Transverse colon (tissue), 4 donors: ENCODE measurements around the gene SPCS3. TPM values are rescaled to one million over a fixed set of nuclear protein-coding genes. Genes with fewer than 3 reads are reported as not detected.

Source experiments
- DNase-seq: peaks from one replicate; pipeline ENCODE4 v3.0.0-alpha.2; 2019
- H3K27ac ChIP-seq, 4 donors: fragments of 200-600 bp; sonication (generic); 2 replicates each; pipeline ENCODE4 v1.5.1; 2016 to 2018; ENCODE audit warnings: inconsistent platforms in 4 of 4
- H3K27me3 ChIP-seq: fragments of 200-600 bp; sonication (generic); 2 replicates; pipeline ENCODE4 v1.5.1; 2017; ENCODE audit warnings: inconsistent platforms
- H3K36me3 ChIP-seq, 4 donors: fragments of 200-600 bp; sonication (generic); 2 replicates each; pipeline ENCODE4 v1.5.1; 2017 to 2019; ENCODE audit warnings: inconsistent platforms in 4 of 4
- H3K4me1 ChIP-seq, 4 donors: fragments of 200-600 bp; sonication (generic); 2 replicates each; pipeline ENCODE4 v1.5.1; 2017 to 2020; ENCODE audit warnings: inconsistent platforms in 4 of 4
- H3K4me3 ChIP-seq, 4 donors: fragments of 200-600 bp; sonication (generic); 1 replicate in 1 of 4; 2 replicates in 3 of 4; pipeline versions ENCODE4 v1.5.1 to v1.6.1; 2017 to 2019; ENCODE audit warnings: inconsistent platforms in 4 of 4
- H3K9me3 ChIP-seq, 2 donors: fragments of 200-600 bp; sonication (generic); 2 replicates each; pipeline ENCODE4 v1.5.1; 2017 to 2019; ENCODE audit warnings: inconsistent platforms in 2 of 2
- EP300 ChIP-seq: sonication (generic); formaldehyde crosslinking; IDR thresholded peaks from one replicate; pipeline ENCODE4 v1.6.1; 2017; ENCODE audit warnings: antibody characterized with exemption, low read depth
- POLR2A ChIP-seq: fragments of 450-650 bp; IDR thresholded peaks from one replicate; pipeline ENCODE4 v1.6.1; 2016; ENCODE audit warnings: antibody characterized with exemption, mild to moderate bottlenecking, moderate library complexity
- POLR2AphosphoS5 ChIP-seq, 3 donors: sonication (generic); formaldehyde crosslinking; IDR thresholded peaks; one replicate each; pipeline ENCODE4 v1.6.1; 2016; ENCODE audit warnings: antibody characterized with exemption in 3 of 3
- WGBS, 2 donors: methylation state at CpG; one replicate each; pipeline ENCODE4 v1.1.5; 2018; ENCODE audit warnings: low coverage in 1 of 2; 5-methylcytosine and 5-hydroxymethylcytosine counted together
- in situ Hi-C, 4 donors: fragments of 200-750 bp; cut with MboI; loops; one replicate each; pipeline versions ENCODE4 v1.15.0 to v1.15.1; 2017; ENCODE audit warnings: low sequenced_read_pairs in 3 of 4, low pct_ligation_motif_present in 1 of 4, low pct_unique_long_range_greater_than_20kb in 1 of 4
- intact Hi-C: fragments of 100-400 bp; cut with DNase I; formaldehyde crosslinking; loops from one replicate; pipeline ENCODE4 v1.15.1; 2023; ENCODE audit warnings: low total_unique reads
- total RNA-seq, 4 donors: library from RNA; depleted of rRNA; stranded (reverse); fragments of >200 nt; gene quantifications; one replicate each; pipeline ENCODE4 v1.1.0, GENCODE V29; 2016
- TF ChIP-seq, protein P1 (sequence below), 5 experiments: fragments of 200-600 bp in 3 of 5; fragments of 450-650 bp in 2 of 5; sonication (generic) in 3 of 5; IDR thresholded peaks; 1 replicate in 2 of 5; 2 replicates in 3 of 5; pipeline ENCODE4 v1.5.1; 2016 to 2017; ENCODE audit warnings: antibody characterized with exemption in 5 of 5, inconsistent platforms in 3 of 5, mild to moderate bottlenecking in 2 of 5, moderate library complexity in 1 of 5

Gene SPCS3
- total RNA-seq, 4 donors from 2014 or later: 23.2 to 77.8 (median 33.8) TPM

DNA sequence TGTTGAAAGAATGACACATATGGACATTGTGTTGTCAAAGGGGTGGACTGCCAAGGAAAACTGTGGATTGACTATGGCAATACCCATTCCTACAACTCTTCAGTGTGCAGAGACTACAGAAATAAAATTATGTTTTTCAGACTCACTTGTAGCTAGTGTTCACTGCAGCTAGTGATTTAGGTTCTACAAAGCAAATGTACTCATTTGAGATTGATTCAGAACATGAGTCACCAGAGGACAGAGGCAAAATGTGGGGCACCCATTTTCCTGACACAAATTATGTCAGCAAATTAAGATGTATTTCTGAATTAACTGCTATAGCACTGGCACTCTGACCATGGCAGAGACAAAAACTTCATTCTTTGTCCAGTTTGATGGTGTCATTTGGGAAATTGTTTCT is 40.7 kb downstream of the SPCS3 start:
- Histone ChIP-seq H3K27ac (no peak overlapping the region), H3K36me3 (no peaks in the 10 kb centered on the region), H3K4me1 (no peaks in the 10 kb centered on the region), H3K27me3 (no peaks in the 10 kb centered on the region), H3K9me3 (no peaks in the 10 kb centered on the region), H3K4me3 (no peak overlapping the region)
- no peak for DNase-seq
- in situ Hi-C loops: no loop called here
- TF ChIP-seq EP300: no peak
- TF ChIP-seq, protein P1, sequence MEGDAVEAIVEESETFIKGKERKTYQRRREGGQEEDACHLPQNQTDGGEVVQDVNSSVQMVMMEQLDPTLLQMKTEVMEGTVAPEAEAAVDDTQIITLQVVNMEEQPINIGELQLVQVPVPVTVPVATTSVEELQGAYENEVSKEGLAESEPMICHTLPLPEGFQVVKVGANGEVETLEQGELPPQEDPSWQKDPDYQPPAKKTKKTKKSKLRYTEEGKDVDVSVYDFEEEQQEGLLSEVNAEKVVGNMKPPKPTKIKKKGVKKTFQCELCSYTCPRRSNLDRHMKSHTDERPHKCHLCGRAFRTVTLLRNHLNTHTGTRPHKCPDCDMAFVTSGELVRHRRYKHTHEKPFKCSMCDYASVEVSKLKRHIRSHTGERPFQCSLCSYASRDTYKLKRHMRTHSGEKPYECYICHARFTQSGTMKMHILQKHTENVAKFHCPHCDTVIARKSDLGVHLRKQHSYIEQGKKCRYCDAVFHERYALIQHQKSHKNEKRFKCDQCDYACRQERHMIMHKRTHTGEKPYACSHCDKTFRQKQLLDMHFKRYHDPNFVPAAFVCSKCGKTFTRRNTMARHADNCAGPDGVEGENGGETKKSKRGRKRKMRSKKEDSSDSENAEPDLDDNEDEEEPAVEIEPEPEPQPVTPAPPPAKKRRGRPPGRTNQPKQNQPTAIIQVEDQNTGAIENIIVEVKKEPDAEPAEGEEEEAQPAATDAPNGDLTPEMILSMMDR (IDR thresholded peaks at IDR 0.05): no peak
- TF ChIP-seq POLR2AphosphoS5 (IDR thresholded peaks at IDR 0.05): no peak
- TF ChIP-seq POLR2A: no peak
- intact Hi-C loops: no loop called here

DNA sequence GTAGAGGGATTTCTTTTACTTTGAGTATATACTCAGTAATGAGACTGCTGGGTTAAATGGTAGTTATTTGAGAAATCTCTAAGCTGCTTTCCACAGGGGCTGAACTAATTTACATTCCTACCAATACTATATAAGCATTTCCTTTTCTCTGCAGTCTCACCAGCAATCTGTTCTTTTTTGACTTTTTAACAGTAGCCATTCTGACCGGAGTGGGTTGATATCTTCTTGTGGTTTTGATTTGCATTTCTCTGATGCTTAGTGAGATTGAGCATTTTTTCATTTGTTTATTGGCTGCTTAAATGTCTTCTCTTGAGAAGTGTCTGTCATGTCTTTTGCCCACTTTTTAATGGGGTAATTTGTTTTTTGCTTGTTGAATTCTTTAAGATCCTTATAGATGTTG is 43.3 kb downstream of the SPCS3 start:
- Histone ChIP-seq H3K27ac (no peak overlapping the region), H3K36me3 (no peaks in the 10 kb centered on the region), H3K4me3 (no peak overlapping the region), H3K4me1 (no peaks in the 10 kb centered on the region), H3K9me3 (peaks cover 0 to 8% of the 10 kb centered on the region in 2 donors), H3K27me3 (no peaks in the 10 kb centered on the region)
- no peak for DNase-seq
- in situ Hi-C loops: no loop called here
- 82 to 86% methylated on average over 1 of the region's 1 CpG for WGBS, 2 donors
- intact Hi-C loops: no loop called here
- TF ChIP-seq POLR2A (no peak), POLR2AphosphoS5 (IDR thresholded peaks at IDR 0.05) (no peak), EP300 (no peak)
- TF ChIP-seq, protein P1 (IDR thresholded peaks at IDR 0.05): no peak

DNA sequence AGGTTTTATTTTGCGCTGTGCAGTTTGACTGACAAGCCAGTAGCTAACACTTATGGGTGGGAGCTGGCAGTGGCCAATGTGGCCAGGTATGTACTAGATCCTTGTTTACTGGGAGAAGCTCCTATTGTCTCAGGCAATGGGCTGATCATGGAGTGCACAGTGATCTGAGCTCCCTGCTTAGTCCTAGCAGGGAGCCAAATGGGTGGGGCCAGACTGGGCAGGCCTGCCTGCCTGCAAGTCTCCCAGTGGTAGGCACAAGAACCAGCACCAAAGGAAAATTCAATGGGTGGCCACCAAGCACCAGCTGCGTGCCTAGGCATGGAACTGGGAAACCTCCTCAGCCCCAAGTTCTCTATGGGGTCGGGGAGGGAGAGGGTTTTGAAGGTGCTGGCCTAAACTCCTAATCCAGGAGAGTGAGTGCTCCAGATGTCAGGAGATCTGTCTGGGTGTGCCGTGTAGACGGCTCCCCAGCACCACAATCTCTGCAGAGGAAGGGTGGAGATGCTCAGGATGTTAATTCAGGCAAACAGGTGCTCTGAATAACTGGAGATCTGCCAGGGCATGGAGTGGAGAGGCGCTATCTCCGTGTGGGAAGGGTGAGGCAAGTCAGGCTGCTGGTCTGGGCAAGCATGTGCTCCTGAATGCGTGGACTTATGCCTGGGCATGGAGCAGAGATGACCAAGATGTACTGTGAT is 48.2 kb downstream of the SPCS3 start:
- H3K27me3 ChIP-seq: no peaks in the 10 kb centered on the region
- intact Hi-C loops: no loop called here

DNA sequence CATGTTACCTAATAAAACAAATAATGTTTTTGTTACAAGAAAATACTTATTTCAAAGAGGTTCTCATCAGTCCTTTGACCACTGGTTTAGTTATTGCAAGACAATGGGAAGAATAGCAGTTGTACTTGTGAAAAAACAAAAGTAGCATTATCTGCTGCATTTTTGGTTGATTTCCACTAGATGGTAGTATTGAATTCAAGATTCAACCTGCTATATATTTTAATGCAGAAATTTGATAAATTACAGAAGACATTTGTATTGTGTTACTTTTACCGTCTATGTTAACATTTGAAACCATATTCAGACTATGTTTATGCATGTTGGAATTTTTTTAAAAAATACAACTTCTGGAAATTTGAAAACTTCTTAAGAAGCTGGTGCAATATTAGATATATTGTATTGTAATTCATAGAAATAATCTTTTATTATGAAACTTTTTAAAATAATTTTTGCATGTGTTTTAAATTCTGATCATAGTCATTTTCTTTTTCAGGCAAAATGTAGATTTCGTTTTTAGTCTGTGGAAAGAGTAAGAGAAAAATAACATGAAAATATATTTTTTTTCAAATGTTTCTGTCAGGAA is 56.4 kb downstream of the SPCS3 start:
- DNase-seq: no peak
- Histone ChIP-seq H3K4me1 (no peaks in the 10 kb centered on the region), H3K9me3 (no peaks in the 10 kb centered on the region), H3K27me3 (no peaks in the 10 kb centered on the region), H3K27ac (no peak overlapping the region), H3K36me3 (no peaks in the 10 kb centered on the region), H3K4me3 (no peak overlapping the region)
- WGBS, 2 donors: 7% methylated on average over 2 of the region's 2 CpGs
- intact Hi-C loops: no loop called here
- in situ Hi-C loops: loop anchor here in 3 of 4 donors (10.0 to 25.0 kb wide), 3 partner anchors 659 to 669 kb away; no protein-coding TSS in a partner anchor
- TF ChIP-seq, protein P1 (IDR thresholded peaks at IDR 0.05): peak in 4 of 5 experiments; percentile 17 to 42 (median 32)
- TF ChIP-seq EP300 (no peak), POLR2AphosphoS5 (IDR thresholded peaks at IDR 0.05) (no peak), POLR2A (no peak)

More for the DNA sequence above, 48.2 kb downstream of the SPCS3 start:
- Histone ChIP-seq H3K4me1 (no peaks in the 10 kb centered on the region), H3K4me3 (no peak overlapping the region), H3K9me3 (peaks cover 0 to 8% of the 10 kb centered on the region in 2 donors), H3K27ac (no peak overlapping the region), H3K36me3 (no peaks in the 10 kb centered on the region)
- no peak for DNase-seq
- WGBS, 2 donors: 68 to 100% methylated on average over 2 to 8 of the region's 8 CpGs
- in situ Hi-C loops: no loop called here
- TF ChIP-seq, protein P1 (IDR thresholded peaks at IDR 0.05): no peak
- no peak for TF ChIP-seq POLR2A
- no peak for TF ChIP-seq EP300
- TF ChIP-seq POLR2AphosphoS5 (IDR thresholded peaks at IDR 0.05): no peak
